ENCODE data around the gene GLB1L2. TPM values are rescaled to one million over a fixed set of nuclear protein-coding genes. Genes with fewer than 3 reads are reported as not detected.

Gene GLB1L2
- total RNA-seq, 4 donors from 2014 or later = 7.1 to 13.1 (median 10.5) TPM

DNA sequence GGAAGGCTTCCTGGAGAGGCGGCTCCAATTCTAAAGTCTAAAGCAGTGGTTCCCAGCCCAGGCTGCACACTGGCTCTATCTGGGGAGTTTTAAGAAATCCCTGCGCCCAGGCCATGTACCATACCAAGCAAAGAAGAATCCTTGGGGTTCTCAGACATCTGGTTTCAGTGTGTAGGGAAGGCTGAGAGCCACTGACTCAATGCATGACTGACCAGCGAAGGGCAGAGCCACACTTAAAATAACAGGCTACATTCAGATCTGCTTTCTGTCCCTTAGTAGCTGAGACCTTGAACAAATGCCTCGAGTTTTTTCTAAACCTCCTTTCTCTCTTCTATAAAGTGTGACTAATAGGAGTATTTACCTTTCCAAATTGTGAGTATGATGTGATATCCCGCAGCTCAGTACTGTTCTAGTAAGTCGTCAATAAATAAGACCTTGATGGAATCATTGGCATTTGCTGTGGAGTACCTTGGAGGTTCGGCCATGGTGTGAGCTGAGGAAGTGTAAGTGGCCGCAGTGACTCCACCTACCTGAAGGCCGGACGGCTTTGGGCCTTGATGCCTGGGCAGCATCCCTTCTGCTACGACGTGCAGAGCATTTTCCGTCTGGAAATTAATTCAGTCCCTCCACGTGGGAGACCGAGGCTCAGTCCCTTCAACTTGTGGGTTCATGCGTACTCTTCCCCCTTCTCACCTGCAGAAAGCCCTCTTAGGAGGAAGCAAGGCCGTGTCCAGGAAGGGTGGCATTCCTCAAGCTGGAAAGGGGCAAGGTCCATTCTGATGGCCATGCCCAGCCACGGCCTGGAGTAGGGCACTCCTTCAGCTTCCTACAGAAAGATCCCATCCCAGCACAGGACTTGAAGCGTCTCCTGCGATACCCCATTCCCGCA lies 25.1 kb downstream of the GLB1L2 start:
- no peak for DNase-seq (ENCODE audit: extremely low spot score)
- no peak for TF ChIP-seq EP300 (IDR thresholded peaks at IDR 0.05)
- TF ChIP-seq, protein P1, sequence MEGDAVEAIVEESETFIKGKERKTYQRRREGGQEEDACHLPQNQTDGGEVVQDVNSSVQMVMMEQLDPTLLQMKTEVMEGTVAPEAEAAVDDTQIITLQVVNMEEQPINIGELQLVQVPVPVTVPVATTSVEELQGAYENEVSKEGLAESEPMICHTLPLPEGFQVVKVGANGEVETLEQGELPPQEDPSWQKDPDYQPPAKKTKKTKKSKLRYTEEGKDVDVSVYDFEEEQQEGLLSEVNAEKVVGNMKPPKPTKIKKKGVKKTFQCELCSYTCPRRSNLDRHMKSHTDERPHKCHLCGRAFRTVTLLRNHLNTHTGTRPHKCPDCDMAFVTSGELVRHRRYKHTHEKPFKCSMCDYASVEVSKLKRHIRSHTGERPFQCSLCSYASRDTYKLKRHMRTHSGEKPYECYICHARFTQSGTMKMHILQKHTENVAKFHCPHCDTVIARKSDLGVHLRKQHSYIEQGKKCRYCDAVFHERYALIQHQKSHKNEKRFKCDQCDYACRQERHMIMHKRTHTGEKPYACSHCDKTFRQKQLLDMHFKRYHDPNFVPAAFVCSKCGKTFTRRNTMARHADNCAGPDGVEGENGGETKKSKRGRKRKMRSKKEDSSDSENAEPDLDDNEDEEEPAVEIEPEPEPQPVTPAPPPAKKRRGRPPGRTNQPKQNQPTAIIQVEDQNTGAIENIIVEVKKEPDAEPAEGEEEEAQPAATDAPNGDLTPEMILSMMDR (IDR thresholded peaks at IDR 0.05) = no peak
- no peak for TF ChIP-seq POLR2A (IDR thresholded peaks at IDR 0.05; ENCODE audit: low read depth)
- TF ChIP-seq POLR2AphosphoS5 (IDR thresholded peaks at IDR 0.05) = no peak
- Histone ChIP-seq H3K4me3 (no peak overlapping the region), H3K36me3 (no peaks in the 10 kb centered on the region), H3K27me3 (no peaks in the 10 kb centered on the region), H3K4me1 (peaks cover 0 to 6% (median 3%) of the 10 kb centered on the region in 4 donors), H3K27ac (replicated peaks in 1 of 4) (no peak overlapping the region), H3K9me3 (no peaks in the 10 kb centered on the region)
- intact Hi-C loops (cut with DNase I) = no loop called here
- WGBS = 92% methylated on average over 14 of the region's 21 CpGs

DNA sequence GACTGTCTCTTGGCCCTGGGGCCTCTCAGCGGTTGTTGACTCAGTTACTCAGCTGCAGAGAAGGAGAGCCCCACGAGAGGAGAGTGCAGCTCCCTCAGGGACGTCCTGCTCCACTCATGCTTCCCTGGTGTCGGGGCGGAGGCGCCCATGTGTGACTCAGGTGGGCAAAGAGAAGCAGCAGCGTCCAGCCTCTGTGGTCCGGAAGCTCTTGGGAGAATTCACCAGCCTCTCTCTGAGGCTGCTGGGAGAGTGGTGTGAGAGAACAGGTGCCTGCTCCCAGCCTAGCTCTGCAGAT lies 25.7 kb downstream of the GLB1L2 start:
- intact Hi-C loops (cut with DNase I) = no loop called here
- WGBS = 87% methylated on average over 6 of the region's 8 CpGs
- no peak for DNase-seq (ENCODE audit: extremely low spot score)

DNA sequence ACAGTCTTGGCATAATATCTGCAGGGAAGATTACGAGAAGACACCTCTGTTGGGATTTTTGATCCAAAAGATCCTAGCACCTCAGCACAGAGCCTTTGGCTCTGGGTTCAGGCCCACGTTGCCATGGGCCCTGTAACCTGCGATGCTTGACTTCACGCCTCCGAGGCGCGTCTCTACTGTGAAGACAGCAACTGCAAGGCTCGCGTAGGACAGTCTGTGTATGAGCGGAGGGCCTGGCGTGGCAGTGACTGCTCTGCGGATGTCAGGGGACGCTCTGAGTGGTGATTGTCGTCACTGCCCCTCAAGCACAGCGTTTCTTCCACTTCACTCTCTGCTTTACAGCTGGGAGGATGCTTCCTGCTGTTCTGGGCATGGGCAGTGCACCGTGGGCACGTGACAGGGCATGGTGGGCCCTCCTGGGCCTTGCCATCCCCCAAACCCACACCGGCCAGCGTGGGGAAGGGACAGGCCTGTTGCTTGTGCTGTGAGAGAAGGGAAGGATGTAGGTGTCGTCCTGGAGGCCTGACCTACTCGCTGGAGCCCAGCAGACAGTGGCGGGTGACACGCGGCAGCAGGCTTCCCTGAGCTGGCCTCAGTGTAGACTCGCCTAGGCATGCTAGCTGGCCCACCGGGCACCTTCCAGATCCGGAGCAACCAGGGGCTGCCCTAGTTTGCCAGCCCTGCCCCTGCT lies 26.5 kb downstream of the GLB1L2 start:
- Histone ChIP-seq H3K9me3 (no peaks in the 10 kb centered on the region), H3K4me3 (no peak overlapping the region), H3K36me3 (no peaks in the 10 kb centered on the region), H3K27ac (replicated peaks in 1 of 4) (no peak overlapping the region), H3K27me3 (peaks cover 0 to 9% (median 0%) of the 10 kb centered on the region in 4 donors), H3K4me1 (peaks cover 0 to 6% (median 3%) of the 10 kb centered on the region in 4 donors)
- WGBS = 92% methylated on average over 27 of the region's 27 CpGs
- intact Hi-C loops (cut with DNase I) = no loop called here
- TF ChIP-seq, protein P1 (IDR thresholded peaks at IDR 0.05) = no peak
- TF ChIP-seq POLR2AphosphoS5 (IDR thresholded peaks at IDR 0.05) (no peak), POLR2A (IDR thresholded peaks at IDR 0.05; ENCODE audit: low read depth) (no peak), EP300 (IDR thresholded peaks at IDR 0.05) (no peak)
- DNase-seq (ENCODE audit: extremely low spot score) = no peak

More for the DNA sequence above, 25.7 kb downstream of the GLB1L2 start:
- no peaks in the 10 kb centered on the region for H3K36me3 ChIP-seq
- TF ChIP-seq EP300 (IDR thresholded peaks at IDR 0.05) (no peak), POLR2A (IDR thresholded peaks at IDR 0.05; ENCODE audit: low read depth) (no peak), POLR2AphosphoS5 (IDR thresholded peaks at IDR 0.05) (no peak)
- H3K4me1 ChIP-seq = peaks cover 0 to 6% (median 3%) of the 10 kb centered on the region in 4 donors
- no peak overlapping the region for H3K27ac ChIP-seq (replicated peaks in 1 of 4)
- peaks cover 0 to 4% (median 0%) of the 10 kb centered on the region in 4 donors for H3K27me3 ChIP-seq
- H3K9me3 ChIP-seq = no peaks in the 10 kb centered on the region
- no peak overlapping the region for H3K4me3 ChIP-seq

DNA sequence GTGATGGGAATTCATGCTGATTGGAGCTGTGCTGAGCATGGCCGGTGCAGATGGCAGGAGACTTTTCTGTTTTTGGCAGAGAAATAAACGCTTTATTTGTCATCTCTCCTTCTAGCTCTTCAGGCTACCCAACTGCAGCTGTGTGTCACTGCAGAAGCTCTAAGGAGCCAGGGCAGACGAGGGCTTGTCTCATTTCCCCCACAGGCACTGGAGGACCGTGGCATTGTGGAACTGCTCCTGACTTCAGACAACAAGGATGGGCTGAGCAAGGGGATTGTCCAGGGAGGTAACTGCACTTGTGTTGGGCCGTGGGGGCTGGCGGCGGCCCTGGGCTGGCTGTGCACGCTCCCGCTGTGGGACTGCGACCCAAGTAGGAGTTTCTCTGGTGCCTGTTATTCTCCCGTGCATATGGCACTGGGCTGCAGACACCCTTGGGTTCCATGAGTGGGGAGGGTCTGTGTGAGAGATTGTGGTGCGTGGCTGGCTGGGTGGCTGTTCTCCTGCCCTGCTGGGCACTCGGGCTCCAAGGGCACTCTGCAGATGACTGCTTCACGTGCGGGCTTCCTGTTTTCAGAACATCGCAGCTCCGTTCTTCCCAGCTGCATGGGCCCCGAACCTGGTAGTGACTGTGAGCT lies 27.2 kb downstream of the GLB1L2 start:
- no peaks in the 10 kb centered on the region for H3K9me3 ChIP-seq
- 70% methylated on average over 6 of the region's 18 CpGs for WGBS
- peaks cover 0 to 6% (median 3%) of the 10 kb centered on the region in 4 donors for H3K4me1 ChIP-seq
- no peaks in the 10 kb centered on the region for H3K36me3 ChIP-seq
- TF ChIP-seq POLR2A (IDR thresholded peaks at IDR 0.05; ENCODE audit: low read depth) = no peak
- TF ChIP-seq, protein P1 (IDR thresholded peaks at IDR 0.05) = no peak
- TF ChIP-seq POLR2AphosphoS5 (IDR thresholded peaks at IDR 0.05) = no peak
- no peak for TF ChIP-seq EP300 (IDR thresholded peaks at IDR 0.05)
- H3K4me3 ChIP-seq = no peak overlapping the region
- intact Hi-C loops (cut with DNase I) = no loop called here
- no peak for DNase-seq (ENCODE audit: extremely low spot score)
- no peak overlapping the region for H3K27ac ChIP-seq (replicated peaks in 1 of 4)
- H3K27me3 ChIP-seq = peaks cover 0 to 9% (median 0%) of the 10 kb centered on the region in 4 donors

DNA sequence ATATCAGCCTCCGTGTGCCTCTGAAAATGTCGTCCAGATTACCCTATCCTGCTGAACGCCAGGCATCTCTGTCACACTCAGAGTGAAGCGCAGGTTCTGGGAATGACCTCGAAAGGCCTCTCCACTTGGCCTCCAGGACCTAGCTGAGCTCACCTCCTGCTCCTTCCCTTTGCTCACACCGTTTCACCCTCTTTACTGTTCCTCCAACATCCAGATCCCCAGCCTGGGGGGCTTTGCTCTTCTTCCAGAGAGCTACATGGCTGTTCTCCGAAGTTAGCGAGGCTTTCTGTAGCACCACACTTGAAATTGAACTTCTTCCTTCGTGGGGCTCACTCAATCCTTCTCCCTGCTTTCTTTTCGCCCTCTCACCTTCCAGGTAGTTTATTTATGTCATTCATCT lies 27.9 kb downstream of the GLB1L2 start:
- DNase-seq (ENCODE audit: extremely low spot score) = no peak
- Histone ChIP-seq H3K4me1 (peaks cover 0 to 6% (median 3%) of the 10 kb centered on the region in 4 donors), H3K27me3 (peaks cover 0 to 15% (median 0%) of the 10 kb centered on the region in 4 donors), H3K27ac (replicated peaks in 1 of 4) (no peak overlapping the region), H3K36me3 (no peaks in the 10 kb centered on the region), H3K4me3 (no peak overlapping the region), H3K9me3 (no peaks in the 10 kb centered on the region)
- WGBS = 82% methylated on average over 10 of the region's 10 CpGs
- TF ChIP-seq EP300 (IDR thresholded peaks at IDR 0.05) (no peak), POLR2A (IDR thresholded peaks at IDR 0.05; ENCODE audit: low read depth) (no peak), POLR2AphosphoS5 (IDR thresholded peaks at IDR 0.05) (no peak)
- TF ChIP-seq, protein P1 (IDR thresholded peaks at IDR 0.05) = no peak
- intact Hi-C loops (cut with DNase I) = no loop called here

All from esophagus muscularis mucosa (tissue), 4 donors.